AG09309 (cell line): Measurements from ENCODE around the gene GLP2R.

Source experiments
- DNase-seq: peaks from one replicate; pipeline ENCODE4 v3.0.0-alpha.2; 2010; ENCODE audit warnings: low read depth
- H3K4me3 ChIP-seq: 2 replicates; pipeline ENCODE4 v1.5.1; 2011; ENCODE audit warnings: mild to moderate bottlenecking, low read depth, low read length, moderate library complexity; ENCODE audit not compliant: control insufficient read depth
- TF ChIP-seq, protein P1 (sequence below): IDR thresholded peaks from 2 replicates; pipeline ENCODE4 v1.5.1; 2011; ENCODE audit warnings: mild to moderate bottlenecking, low read depth, low read length, inconsistent platforms; ENCODE audit not compliant: insufficient read depth, control insufficient read depth; ENCODE audit errors: missing control alignments

The GLP2R gene

DNA sequence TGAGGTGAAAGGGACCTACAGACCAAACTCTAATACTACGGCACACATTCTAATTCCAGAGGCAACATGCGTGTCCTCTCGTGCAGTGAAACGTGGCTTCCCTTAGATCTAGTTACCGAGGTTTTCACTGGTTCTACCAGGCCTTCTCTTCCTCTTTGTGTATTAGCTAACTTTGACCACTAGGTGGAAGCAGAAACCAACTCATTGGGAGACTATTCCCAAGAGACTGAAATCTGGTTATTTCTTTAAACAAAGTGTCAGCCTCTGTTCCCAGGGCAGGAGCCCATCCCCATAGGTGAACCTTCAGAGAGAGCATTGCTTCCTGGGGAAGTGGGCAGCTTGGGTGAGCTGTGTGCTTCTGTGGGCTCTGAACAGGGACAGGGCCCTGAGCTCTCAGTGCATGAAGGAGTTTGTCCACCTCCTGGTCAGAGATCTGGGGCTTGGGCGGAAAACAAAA is 99.0 kb downstream of the GLP2R start:
- TF ChIP-seq, protein P1, sequence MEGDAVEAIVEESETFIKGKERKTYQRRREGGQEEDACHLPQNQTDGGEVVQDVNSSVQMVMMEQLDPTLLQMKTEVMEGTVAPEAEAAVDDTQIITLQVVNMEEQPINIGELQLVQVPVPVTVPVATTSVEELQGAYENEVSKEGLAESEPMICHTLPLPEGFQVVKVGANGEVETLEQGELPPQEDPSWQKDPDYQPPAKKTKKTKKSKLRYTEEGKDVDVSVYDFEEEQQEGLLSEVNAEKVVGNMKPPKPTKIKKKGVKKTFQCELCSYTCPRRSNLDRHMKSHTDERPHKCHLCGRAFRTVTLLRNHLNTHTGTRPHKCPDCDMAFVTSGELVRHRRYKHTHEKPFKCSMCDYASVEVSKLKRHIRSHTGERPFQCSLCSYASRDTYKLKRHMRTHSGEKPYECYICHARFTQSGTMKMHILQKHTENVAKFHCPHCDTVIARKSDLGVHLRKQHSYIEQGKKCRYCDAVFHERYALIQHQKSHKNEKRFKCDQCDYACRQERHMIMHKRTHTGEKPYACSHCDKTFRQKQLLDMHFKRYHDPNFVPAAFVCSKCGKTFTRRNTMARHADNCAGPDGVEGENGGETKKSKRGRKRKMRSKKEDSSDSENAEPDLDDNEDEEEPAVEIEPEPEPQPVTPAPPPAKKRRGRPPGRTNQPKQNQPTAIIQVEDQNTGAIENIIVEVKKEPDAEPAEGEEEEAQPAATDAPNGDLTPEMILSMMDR: peak; percentile 75

DNA sequence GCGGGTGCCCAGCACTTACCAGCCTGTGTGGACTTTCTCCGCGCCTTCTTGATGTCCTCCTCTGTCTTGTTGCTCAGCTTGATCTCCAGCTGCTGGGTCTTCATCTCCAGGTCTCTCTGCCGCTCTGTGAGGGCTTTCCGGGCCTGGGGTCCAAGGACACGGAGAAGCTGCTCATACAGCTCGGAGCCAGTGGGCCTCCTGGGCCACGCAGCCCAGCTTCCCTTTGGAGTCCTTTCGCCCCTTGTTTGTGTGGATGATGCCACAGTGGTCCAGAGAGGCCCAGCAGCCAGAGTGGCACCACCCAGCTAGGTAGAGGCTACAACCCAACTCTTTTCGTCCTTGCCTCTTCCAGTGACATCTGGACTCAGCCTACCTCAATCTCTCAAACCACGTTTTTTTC is 99.7 kb downstream of the GLP2R start:
- DNase-seq: no peak

More for the DNA sequence above, 99.0 kb downstream of the GLP2R start:
- DNase-seq: peak; percentile 20
- no peak overlapping the region for H3K4me3 ChIP-seq

DNA sequence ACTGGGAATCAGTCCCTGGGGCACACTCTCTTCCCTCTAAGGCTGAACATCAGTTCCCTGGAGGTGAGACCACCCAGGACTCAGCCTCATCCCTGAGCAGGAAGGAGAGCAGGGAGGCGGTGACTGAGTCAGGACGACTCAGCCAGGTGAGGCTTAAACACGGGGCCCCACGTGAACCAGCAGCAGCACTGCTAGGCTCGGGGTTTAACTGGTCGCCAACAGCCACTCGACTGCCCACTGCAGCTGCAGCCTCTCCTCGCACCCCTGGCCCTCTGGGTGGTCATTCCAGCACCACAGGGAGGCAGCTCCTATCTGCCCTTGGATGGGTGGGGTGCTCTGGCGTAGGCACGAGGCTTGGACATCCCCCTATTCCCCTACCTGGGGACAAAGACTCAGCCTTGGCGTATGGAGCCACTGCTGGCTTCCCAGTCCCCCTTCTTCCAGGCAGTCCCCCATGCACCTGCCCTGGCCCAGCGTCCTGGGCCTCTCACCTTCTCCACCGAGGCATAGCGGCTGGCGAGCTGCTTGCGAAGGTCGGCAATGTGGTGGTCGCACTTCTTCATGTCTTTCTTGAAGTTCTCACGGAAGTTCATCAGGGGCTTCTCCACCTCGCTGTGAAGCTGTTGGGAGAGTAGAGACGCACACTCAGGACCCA is 100.6 kb downstream of the GLP2R start:
- TF ChIP-seq, protein P1: no peak
- DNase-seq: no peak

More for the DNA sequence above, 99.7 kb downstream of the GLP2R start:
- H3K4me3 ChIP-seq: no peak overlapping the region
- TF ChIP-seq, protein P1: no peak

DNA sequence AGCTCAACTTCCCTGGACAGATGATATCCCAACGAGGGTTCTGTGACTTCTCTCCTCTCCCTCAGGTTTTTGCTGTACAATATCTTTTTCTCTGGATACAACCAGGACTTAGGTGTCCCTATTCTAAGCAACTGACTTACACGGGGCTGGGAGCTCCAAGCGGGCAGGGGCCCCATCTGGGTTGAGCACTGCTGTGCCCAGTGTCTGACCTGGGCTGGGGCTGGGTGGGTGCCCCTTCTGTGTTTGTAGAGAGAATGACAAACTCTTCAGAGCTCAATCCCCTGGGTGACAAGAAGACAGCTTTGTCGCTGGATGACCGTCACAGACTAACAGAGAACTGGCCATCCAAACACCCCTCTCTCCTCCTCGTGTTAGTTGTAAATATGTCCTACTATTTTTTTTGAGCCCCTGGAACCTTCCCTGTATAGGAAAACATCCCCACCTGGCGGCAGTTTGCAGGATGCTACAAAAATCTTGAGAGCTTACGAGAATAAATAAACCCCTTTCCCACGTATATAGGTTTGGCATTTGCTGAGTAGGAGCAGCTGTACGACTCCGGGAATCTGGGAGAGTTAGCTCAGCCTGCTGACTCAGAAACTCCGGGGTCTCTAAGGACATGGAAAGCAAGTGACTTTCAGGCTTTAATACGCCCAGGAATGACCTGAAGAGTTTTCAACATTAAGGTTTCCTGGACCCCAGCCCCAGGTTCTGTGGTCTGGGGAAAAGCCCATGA is 103.0 kb downstream of the GLP2R start:
- TF ChIP-seq, protein P1: peak; percentile 60
- no peak overlapping the region for H3K4me3 ChIP-seq
- peak; percentile 29 for DNase-seq

More for the DNA sequence above, 100.6 kb downstream of the GLP2R start:
- H3K4me3 ChIP-seq: no peak overlapping the region

DNA sequence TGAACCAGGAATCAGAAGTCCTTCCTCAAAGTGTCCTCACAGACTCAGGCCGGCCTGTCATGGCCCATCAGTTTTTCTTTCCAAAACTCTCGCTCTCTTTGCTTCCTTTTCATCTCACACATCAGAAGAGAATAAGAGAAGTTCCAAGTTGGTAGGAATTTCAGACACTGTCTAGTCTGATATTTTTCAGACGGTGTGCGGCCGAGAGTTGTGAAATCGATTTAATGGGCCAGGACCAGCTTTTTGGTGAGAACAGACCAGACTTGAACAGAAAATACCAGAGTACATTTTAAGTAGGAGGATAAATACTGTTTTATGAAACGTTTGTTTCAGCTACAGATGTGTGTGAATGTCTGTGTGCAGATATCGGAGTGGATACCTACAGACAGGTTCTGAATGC is 104.1 kb downstream of the GLP2R start:
- H3K4me3 ChIP-seq: no peak overlapping the region
- no peak for DNase-seq
- TF ChIP-seq, protein P1: no peak

DNA sequence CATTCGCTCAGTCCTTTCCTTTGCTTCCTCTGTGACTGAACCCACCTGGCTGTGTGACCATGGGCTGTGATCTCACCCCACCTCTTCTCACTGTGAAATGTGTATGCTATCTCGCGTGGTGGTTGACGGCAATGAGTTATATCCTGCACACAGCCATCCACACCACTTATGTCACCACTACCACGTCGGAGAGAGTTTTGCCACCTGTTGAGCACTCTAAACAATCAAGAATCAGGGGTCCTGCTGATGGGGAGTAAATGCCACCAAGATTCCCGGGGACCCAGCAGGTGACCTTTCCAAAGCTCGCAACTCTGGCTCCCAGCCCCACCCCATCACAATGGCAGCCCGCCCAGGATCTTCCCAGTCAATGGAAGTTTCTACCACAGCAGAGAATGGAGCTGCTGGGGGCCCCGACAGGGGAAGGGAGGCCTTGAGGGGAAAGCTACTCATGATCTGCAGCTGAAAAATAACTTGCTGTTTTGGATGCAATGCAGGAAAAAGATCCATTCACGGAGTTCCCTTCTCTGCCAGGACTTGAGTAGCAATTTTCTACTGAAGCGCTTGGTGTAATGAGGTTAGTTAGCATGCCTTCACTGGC is 105.5 kb downstream of the GLP2R start:
- DNase-seq: no peak
- H3K4me3 ChIP-seq: no peak overlapping the region
- TF ChIP-seq, protein P1: no peak
